Fibroblast of gingiva (primary cell): ENCODE measurements around the gene TYMP.

Source experiments
- DNase-seq: peaks from one replicate; pipeline ENCODE4 v3.0.0-alpha.2; 2011; ENCODE audit warnings: low read depth

TYMP gene, protein sequence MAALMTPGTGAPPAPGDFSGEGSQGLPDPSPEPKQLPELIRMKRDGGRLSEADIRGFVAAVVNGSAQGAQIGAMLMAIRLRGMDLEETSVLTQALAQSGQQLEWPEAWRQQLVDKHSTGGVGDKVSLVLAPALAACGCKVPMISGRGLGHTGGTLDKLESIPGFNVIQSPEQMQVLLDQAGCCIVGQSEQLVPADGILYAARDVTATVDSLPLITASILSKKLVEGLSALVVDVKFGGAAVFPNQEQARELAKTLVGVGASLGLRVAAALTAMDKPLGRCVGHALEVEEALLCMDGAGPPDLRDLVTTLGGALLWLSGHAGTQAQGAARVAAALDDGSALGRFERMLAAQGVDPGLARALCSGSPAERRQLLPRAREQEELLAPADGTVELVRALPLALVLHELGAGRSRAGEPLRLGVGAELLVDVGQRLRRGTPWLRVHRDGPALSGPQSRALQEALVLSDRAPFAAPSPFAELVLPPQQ

GRCh38 chr22:50529897-50530579 is at the start of gene TYMP:
TYMP (minus strand) TSS chr22:50530012; CDS start chr22:50529709, 303 bp downstream.
- DNase-seq: peak; percentile 91

GRCh38 chr22:50578776-50579310 is 49.0 kb upstream of the TYMP start:
- no peak for DNase-seq

GRCh38 chr22:50577987-50578775 is 48.4 kb upstream of the TYMP start, which contains the start of gene CPT1B:
CPT1B (minus strand) TSS chr22:50578427; CDS start chr22:50577915, 512 bp downstream.
- peak; percentile 28 for DNase-seq

GRCh38 chr22:50577697-50577986 is 47.8 kb upstream of the TYMP start:
- no peak for DNase-seq

DNA sequence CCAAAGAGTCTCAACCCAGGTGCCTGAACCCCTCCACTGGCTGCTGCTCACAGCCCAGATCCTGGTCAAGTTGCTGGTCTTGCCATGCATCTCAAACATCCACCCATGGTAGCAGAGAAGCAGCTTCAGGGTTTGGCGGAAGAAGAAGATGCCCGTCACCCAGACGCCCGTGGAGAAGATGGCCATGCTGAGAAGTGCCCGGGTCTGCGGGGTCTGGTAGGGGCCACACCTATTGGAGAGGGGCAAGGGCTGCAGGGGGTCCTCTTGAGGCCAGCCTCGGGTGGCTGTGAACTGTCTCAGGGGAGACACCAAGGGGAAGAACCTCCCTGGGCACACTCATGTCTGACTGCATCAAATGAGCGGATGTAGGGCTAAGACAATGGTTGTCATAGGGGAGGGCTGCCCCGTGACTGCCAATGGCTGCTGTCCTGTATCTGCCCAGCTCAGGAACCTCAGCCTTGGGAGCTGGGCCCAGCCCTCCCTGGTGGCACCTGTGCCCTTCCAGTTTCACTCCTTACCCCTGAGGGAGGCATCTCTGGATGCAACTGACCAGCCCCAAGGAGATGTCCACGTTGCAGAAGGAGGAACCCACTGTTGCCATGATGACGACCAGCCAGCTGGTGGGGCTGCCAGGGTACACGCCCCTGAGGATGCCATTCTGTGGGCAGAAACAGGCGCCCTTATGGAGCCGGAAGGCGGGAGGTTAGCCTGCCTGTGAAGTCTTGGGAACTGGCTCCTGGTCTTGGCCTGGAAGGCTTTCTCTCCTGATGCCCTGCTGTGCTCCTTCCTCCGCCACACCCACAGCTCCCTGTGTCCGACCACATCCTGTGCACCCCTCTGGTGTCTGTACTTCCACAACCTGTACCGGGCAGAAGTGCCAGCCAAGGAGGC is 47.2 kb upstream of the TYMP start:
- no peak for DNase-seq

DNA sequence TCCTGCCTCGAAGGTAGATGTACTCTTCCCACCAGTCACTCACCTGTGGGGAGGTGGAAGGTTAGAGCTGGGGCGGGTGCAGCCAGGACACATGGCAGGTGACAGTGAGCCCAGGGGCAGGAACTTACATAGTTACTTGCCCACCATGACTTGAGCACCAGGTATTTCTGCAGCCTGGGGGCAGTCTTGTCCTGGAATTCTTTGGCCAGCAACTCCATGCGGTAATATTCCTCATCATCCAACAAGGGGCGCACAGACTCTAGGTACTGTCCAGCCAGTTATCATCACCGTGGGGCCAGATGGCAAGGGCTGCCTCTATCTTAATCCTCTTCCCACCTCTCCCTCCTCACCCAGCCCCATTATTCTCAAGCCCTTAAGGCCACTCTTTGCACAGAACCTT is 46.3 kb upstream of the TYMP start:
- DNase-seq: no peak

DNA sequence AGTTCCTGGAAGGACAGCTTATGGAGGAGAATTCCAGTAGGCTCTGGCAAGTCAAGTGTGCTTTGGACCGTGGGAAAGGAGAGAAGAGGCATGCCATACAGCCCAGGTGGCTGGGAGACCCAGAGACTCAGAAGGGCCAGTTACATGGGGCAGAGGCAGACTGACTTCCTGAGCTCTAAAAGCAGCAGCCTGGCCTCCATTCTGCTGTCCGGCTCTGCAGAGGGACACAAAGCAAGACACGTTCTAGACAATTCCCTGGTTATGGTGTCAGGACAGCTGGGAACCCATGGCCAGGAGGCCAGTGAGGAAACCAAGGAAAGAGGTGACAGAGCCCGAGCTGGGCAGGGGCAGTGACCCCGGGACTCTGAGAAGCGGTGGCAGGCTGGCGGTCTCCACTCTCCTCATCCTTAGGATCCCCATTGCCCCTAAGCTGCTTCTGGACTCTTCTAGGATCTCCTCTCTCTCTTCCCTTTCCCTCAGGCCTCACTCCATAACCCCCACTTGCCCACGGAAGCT is 45.7 kb upstream of the TYMP start:
- DNase-seq: no peak

GRCh38 chr22:50574383-50574755 is 44.6 kb upstream of the TYMP start:
- no peak for DNase-seq

GRCh38 chr22:50573491-50574382 is 43.9 kb upstream of the TYMP start:
- DNase-seq: no peak

DNA sequence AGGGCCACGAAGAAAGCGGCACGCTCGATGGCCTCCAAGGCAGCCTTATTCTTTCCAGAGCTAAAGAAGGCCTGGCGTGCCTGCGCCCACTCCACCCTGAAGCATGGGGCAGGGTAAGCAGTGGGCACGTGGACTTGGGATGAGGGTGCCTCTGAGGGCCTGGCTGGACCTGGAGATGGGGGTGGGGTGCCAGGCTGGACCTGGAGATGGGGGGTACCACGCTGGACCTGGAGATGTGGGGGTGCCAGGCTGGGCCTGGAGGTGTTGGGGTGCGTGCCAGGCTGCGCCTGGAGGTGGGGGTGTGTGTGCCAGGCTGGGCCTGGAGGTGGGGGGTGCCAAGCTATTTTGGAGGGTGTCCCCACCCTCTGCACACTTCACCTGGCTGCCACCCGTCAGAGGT is 43.2 kb upstream of the TYMP start:
- DNase-seq: no peak

- no peak for DNase-seq
These were observed 41.7 kb upstream of the TYMP start for GRCh38 chr22:50571264-50572175.

DNA sequence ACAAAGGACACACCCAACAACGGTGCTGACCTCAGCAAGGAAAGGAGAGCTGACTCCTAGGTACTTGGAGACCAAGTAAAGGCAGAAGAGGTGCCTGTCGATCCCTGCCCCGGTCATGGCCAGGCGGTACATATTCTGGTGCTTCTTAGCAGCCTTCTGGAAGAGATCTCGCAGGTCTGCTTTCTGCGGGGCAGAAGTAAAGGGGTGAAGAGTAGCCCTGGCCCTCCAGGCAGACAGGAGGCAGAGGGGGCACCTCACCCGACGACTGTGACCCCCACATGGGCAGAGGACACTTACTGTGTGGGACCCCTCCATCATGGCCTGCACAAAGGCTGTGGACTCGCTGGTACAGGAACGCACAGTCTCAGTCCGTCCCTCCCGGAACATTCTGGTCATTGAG is 41.0 kb upstream of the TYMP start:
- DNase-seq: no peak

DNA sequence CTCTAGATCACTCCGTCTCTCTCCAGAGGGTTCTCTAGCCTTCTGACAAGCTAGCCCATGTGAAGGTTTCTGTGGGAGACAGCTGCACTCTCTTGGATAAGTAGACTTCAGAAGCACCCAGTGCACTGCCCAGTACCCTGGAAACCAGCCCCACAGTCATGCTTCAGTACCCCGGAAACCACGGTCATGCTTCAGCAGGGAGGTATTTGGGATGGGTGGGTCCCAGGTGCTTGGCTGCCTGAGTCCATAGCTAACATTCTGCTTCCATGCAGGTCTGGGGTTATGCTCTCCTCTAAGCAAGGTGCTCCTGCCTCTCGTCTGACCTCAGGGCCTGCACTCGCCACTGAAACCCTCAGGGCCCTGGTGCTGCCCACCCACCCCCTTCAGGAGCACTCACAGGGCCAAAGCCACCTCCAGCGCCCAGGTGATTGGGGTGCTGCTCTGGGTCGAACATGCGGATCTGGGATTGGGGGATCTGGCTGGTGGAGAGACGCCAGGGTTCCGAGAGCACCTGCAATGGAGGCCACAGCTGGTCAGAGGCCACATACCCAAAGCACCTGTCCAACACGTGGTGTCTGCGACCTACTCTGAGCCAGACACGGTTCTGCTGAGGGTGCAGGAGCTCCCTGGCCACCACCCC is 40.2 kb upstream of the TYMP start:
- DNase-seq: no peak

DNA sequence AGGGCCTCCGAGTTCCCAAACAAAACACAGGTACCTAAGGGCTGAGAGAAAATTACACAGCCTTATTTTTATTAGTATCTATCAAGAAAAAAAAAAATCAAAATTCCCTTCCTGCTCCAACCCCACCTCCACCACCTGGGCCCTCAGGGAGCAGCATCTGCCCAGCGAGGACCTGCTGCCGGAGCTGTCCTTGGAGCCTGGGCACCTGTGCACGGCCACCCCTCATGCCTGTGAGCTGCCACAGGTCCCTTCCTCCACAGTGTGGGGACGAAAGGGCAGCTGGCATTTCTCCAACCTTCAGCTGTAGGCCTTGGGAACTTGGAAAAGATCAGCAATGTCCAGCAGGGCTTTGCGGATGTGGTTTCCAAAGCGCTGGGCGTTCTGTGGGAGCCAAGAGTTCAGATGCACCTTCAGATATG is 39.2 kb upstream of the TYMP start:
- no peak for DNase-seq

GRCh38 chr22:50568626-50569025 is 38.8 kb upstream of the TYMP start:
- DNase-seq: no peak

GRCh38 chr22:50567721-50568252 is 38.0 kb upstream of the TYMP start:
- no peak for DNase-seq

DNA sequence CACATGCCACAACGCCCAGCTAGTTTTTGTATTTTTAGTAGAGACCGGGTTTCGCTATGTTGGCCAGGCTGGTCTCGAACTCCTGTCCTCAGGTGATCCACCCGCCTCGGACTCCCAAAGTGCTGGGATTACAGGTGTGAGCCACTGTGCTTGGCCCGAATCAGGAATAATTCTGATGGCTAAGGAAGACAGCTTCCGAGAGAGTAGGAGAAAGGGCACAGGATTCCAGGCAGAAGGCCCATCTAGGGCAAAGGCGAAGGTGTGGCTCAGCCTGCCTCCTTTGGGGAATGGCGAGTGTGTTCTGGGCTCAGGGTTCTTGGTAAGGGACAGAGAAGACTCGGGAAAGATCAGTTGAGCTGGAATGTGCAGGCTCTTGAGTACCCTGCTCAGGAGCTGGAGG is 34.5 kb upstream of the TYMP start:
- no peak for DNase-seq
